HepG2 (cell line): ENCODE measurements around the gene ZFYVE27. TPM values are rescaled to one million over a fixed set of nuclear protein-coding genes. Genes with fewer than 3 reads are reported as not detected.
A peak's percentile ranks its signal among the peaks of the same experiment; 100 is the strongest.

Experiments
- AHR ChIP-seq: IDR thresholded peaks from 2 replicates; pipeline ENCODE4 v1.6.1; 2018; ENCODE audit warnings: missing genetic modification reagents, missing compliant biosample characterization
- CHCHD3 ChIP-seq: sonication (generic); formaldehyde crosslinking; IDR thresholded peaks from 2 replicates; pipeline ENCODE4 v1.8.0; 2022; ENCODE audit warnings: mild to moderate bottlenecking, missing genetic modification reagents, moderate library complexity
- GMEB2 ChIP-seq: IDR thresholded peaks from 2 replicates; pipeline ENCODE4 v1.6.1; 2016; ENCODE audit warnings: missing biosample characterization, missing genetic modification reagents, low read depth
- HBP1 ChIP-seq: IDR thresholded peaks from 2 replicates; pipeline ENCODE4 v1.6.1; 2016; ENCODE audit warnings: low read depth, control low read depth
- NFE2L2 ChIP-seq: fragments of 150-350 bp; IDR thresholded peaks from 2 replicates; pipeline ENCODE4 v1.6.1; 2014; ENCODE audit warnings: low read length
- PLRG1 ChIP-seq: fragments of 450-650 bp; conservative IDR thresholded peaks from 2 replicates; pipeline ENCODE4 v1.6.1; 2016
- SALL1 ChIP-seq: sonication (generic); formaldehyde crosslinking; IDR thresholded peaks from 2 replicates; pipeline ENCODE4 v1.8.0; 2022; ENCODE audit warnings: mild to moderate bottlenecking, missing genetic modification reagents
- USF2 ChIP-seq, 2 experiments: sonication (generic) in 1 of 2; formaldehyde crosslinking in 1 of 2; IDR thresholded peaks; 2 replicates each; pipeline versions ENCODE4 v1.5.1 to v1.6.1; 2011 to 2020; ENCODE audit warnings: borderline replicate concordance in 1 of 2, low read depth in 1 of 2, low read length in 1 of 2, mild to moderate bottlenecking in 1 of 2, missing genetic modification reagents in 1 of 2, moderate library complexity in 1 of 2
- ZFP82 ChIP-seq: sonication (generic); formaldehyde crosslinking; IDR thresholded peaks from 2 replicates; pipeline ENCODE4 v1.5.1; 2020; ENCODE audit warnings: mild to moderate bottlenecking, missing genetic modification reagents, borderline replicate concordance
- ZFYVE20 ChIP-seq: sonication (generic); formaldehyde crosslinking; IDR thresholded peaks from 2 replicates; pipeline ENCODE4 v1.8.0; 2023; ENCODE audit warnings: low read depth, mild to moderate bottlenecking, moderate library complexity, missing genetic modification reagents, borderline replicate concordance
- ZNF264 ChIP-seq: sonication (generic); formaldehyde crosslinking; IDR thresholded peaks from 2 replicates; pipeline ENCODE4 v1.4.0; 2020; ENCODE audit warnings: missing genetic modification reagents
- ZNF44 ChIP-seq: sonication (generic); formaldehyde crosslinking; IDR thresholded peaks from 2 replicates; pipeline ENCODE4 v1.5.1; 2020; ENCODE audit warnings: mild to moderate bottlenecking, missing genetic modification reagents
- ZNF790 ChIP-seq: sonication (generic); formaldehyde crosslinking; IDR thresholded peaks from 2 replicates; pipeline ENCODE4 v1.8.0; 2022; ENCODE audit warnings: missing genetic modification reagents, mild to moderate bottlenecking, borderline replicate concordance
- ZZZ3 ChIP-seq: sonication (generic); formaldehyde crosslinking; IDR thresholded peaks from 2 replicates; pipeline ENCODE4 v1.4.0; 2020; ENCODE audit warnings: missing genetic modification reagents, mild to moderate bottlenecking, borderline replicate concordance
- polyA plus RNA-seq, 8 experiments: library from polyadenylated mRNA; depleted of rRNA in 3 of 8; stranded (reverse) in 7 of 8; unstranded in 1 of 8; fragments of >200 nt; fragmentation: Illumina TruSeq in 4 of 8; extraction: Trizol in 4 of 8; gene quantifications; 2 replicates each; pipeline versions ENCODE4 v1.2.1 to v1.2.3, GENCODE V29; 2011 to 2016; ENCODE audit warnings: low read depth in 4 of 8, missing spikeins in 1 of 8, mixed read lengths in 1 of 8; ENCODE audit not compliant: insufficient read depth in 1 of 8
- total RNA-seq, 5 experiments: library from RNA; depleted of rRNA; stranded (reverse); fragments of >200 nt; fragmentation: Illumina TruSeq; extraction: Trizol; gene quantifications; 2 replicates each; pipeline ENCODE4 v1.2.3, GENCODE V29; 2016; ENCODE audit warnings: low read depth in 1 of 5
- TF ChIP-seq, protein P1 (sequence below): sonication (generic); formaldehyde crosslinking; IDR thresholded peaks from 2 replicates; pipeline ENCODE4 v1.4.0; 2020; ENCODE audit warnings: missing genetic modification reagents
- TF ChIP-seq, protein P2 (sequence below): sonication (generic); formaldehyde crosslinking; IDR thresholded peaks from 2 replicates; pipeline ENCODE4 v1.8.0; 2023; ENCODE audit warnings: mild to moderate bottlenecking, missing genetic modification reagents

Gene ZFYVE27
- total and polyA plus RNA-seq, 2 of the 13 experiments (the other 11 are each of a cell fraction or from before 2014, with no cell fraction given) = 19.7 to 20.5 TPM

- TF ChIP-seq HBP1 (CRISPR knock-in tag) (no peak), USF2 (IDR thresholded peaks at IDR 0.05; ENCODE audit: low read depth, low read length) (no peak), USF2 (CRISPR knock-in tag; IDR thresholded peaks at IDR 0.05; ENCODE audit: borderline replicate concordance) (0 out of 2 replicates have a peak, but pooled peaks have one; percentile 53), ZZZ3 (no peak), CHCHD3 (CRISPR knock-in tag) (0 out of 2 replicates have a peak, but pooled peaks have one; percentile 6), GMEB2 (no peak), ZNF44 (no peak), PLRG1 (no peak), ZNF790 (CRISPR knock-in tag) (0 out of 2 replicates have a peak, but pooled peaks have one; percentile 53), ZFYVE20 (CRISPR knock-in tag) (no peak; the same call in 1 of the 2 replicates), ZFP82 (CRISPR knock-in tag) (0 out of 2 replicates have a peak, but pooled peaks have one; percentile 14), AHR (no peak), ZNF264 (CRISPR knock-in tag) (no peak), SALL1 (CRISPR knock-in tag) (no peak), NFE2L2 (no peak)
- TF ChIP-seq, protein P1, sequence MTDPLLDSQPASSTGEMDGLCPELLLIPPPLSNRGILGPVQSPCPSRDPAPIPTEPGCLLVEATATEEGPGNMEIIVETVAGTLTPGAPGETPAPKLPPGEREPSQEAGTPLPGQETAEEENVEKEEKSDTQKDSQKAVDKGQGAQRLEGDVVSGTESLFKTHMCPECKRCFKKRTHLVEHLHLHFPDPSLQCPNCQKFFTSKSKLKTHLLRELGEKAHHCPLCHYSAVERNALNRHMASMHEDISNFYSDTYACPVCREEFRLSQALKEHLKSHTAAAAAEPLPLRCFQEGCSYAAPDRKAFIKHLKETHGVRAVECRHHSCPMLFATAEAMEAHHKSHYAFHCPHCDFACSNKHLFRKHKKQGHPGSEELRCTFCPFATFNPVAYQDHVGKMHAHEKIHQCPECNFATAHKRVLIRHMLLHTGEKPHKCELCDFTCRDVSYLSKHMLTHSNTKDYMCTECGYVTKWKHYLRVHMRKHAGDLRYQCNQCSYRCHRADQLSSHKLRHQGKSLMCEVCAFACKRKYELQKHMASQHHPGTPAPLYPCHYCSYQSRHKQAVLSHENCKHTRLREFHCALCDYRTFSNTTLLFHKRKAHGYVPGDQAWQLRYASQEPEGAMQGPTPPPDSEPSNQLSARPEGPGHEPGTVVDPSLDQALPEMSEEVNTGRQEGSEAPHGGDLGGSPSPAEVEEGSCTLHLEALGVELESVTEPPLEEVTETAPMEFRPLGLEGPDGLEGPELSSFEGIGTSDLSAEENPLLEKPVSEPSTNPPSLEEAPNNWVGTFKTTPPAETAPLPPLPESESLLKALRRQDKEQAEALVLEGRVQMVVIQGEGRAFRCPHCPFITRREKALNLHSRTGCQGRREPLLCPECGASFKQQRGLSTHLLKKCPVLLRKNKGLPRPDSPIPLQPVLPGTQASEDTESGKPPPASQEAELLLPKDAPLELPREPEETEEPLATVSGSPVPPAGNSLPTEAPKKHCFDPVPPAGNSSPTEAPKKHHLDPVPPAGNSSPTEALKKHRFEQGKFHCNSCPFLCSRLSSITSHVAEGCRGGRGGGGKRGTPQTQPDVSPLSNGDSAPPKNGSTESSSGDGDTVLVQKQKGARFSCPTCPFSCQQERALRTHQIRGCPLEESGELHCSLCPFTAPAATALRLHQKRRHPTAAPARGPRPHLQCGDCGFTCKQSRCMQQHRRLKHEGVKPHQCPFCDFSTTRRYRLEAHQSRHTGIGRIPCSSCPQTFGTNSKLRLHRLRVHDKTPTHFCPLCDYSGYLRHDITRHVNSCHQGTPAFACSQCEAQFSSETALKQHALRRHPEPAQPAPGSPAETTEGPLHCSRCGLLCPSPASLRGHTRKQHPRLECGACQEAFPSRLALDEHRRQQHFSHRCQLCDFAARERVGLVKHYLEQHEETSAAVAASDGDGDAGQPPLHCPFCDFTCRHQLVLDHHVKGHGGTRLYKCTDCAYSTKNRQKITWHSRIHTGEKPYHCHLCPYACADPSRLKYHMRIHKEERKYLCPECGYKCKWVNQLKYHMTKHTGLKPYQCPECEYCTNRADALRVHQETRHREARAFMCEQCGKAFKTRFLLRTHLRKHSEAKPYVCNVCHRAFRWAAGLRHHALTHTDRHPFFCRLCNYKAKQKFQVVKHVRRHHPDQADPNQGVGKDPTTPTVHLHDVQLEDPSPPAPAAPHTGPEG (CRISPR knock-in tag) = no peak
- TF ChIP-seq, protein P2, sequence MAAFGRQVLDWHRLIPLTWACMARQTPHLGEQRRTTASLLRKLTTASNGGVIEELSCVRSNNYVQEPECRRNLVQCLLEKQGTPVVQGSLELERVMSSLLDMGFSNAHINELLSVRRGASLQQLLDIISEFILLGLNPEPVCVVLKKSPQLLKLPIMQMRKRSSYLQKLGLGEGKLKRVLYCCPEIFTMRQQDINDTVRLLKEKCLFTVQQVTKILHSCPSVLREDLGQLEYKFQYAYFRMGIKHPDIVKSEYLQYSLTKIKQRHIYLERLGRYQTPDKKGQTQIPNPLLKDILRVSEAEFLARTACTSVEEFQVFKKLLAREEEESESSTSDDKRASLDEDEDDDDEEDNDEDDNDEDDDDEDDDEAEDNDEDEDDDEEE (CRISPR knock-in tag) = no peak
These were observed 476 bp upstream of the ZFYVE27 start (continued) for GRCh38 chr10:97736403-97736901.
